Mononuclear cell (primary cell): ENCODE data around the gene PTS. TPM values are rescaled to one million over a fixed set of nuclear protein-coding genes. Genes with fewer than 3 reads are reported as not detected.

ENCODE experiments used
- total RNA-seq: library from RNA; depleted of rRNA; stranded (reverse); fragments of >200 nt; gene quantifications from one replicate; pipeline ENCODE4 v1.2.3, GENCODE V29; 2012

The PTS gene
- total RNA-seq, 1 donor: 37.3 TPM

Other genes starting within 250 kb of the PTS start
- gene DLAT, start 201.0 kb upstream of the PTS start, total RNA-seq: 15.1 TPM
- not detected for gene PIH1D2, start 152.4 kb upstream of the PTS start, total RNA-seq
- gene NKAPD1, start 152.1 kb upstream of the PTS start, total RNA-seq: 20.7 TPM
- gene TIMM8B, start 139.7 kb upstream of the PTS start, total RNA-seq: 10.6 TPM
- gene SDHD, start 139.6 kb upstream of the PTS start, total RNA-seq: 72.1 TPM
- 13.0 TPM for gene IL18, start 62.3 kb upstream of the PTS start, total RNA-seq
- 0.63 TPM for gene TEX12, start 59.1 kb upstream of the PTS start, total RNA-seq
- gene BCO2, start 50.9 kb upstream of the PTS start, total RNA-seq: 1.4 TPM
- not detected for gene PLET1, start 34.4 kb downstream of the PTS start, total RNA-seq